GM06990 (cell line): ENCODE results near the gene MAP1B.

Experiments
- DNase-seq: peaks from one replicate; pipeline ENCODE4 v3.0.0-alpha.2; 2011; ENCODE audit not compliant: insufficient read length; ENCODE audit errors: extremely low read depth
- H3K27me3 ChIP-seq: replicated peaks from 2 replicates; pipeline ENCODE4 v1.6.0; 2011; ENCODE audit warnings: low read length; ENCODE audit not compliant: control insufficient read depth, insufficient read depth
- H3K36me3 ChIP-seq: 2 replicates; pipeline ENCODE4 v1.5.1; 2011; ENCODE audit warnings: low read length; ENCODE audit not compliant: control insufficient read depth, insufficient read depth
- H3K4me3 ChIP-seq: replicated peaks from 2 replicates; pipeline ENCODE4 v1.5.1; 2011; ENCODE audit warnings: low read depth, mild to moderate bottlenecking, control low read depth, low read length
- CTCF ChIP-seq: IDR thresholded peaks from 2 replicates; pipeline ENCODE4 v1.5.1; 2011; ENCODE audit warnings: low read length, control low read depth, mild to moderate bottlenecking, inconsistent platforms; ENCODE audit not compliant: insufficient read depth, poor library complexity, severe bottlenecking

Gene MAP1B

GRCh38 chr5:72134226-72134899 lies 27.1 kb downstream of the MAP1B start:
- DNase-seq, result no peak
- TF ChIP-seq CTCF, result no peak
- Histone ChIP-seq H3K27me3 (no peaks in the 10 kb centered on the region), H3K4me3 (no peak overlapping the region), H3K36me3 (no peaks in the 10 kb centered on the region)

GRCh38 chr5:72137826-72138409 lies 30.6 kb downstream of the MAP1B start:
- TF ChIP-seq CTCF, result peak; percentile 56
- H3K27me3 ChIP-seq, result no peaks in the 10 kb centered on the region
- no peak overlapping the region for H3K4me3 ChIP-seq
- H3K36me3 ChIP-seq, result no peaks in the 10 kb centered on the region
- no peak for DNase-seq

GRCh38 chr5:72138943-72139521 lies 31.8 kb downstream of the MAP1B start:
- TF ChIP-seq CTCF, result no peak
- Histone ChIP-seq H3K36me3 (no peaks in the 10 kb centered on the region), H3K27me3 (no peaks in the 10 kb centered on the region), H3K4me3 (no peak overlapping the region)
- DNase-seq, result peak; percentile 53

GRCh38 chr5:72140711-72141110 lies 33.4 kb downstream of the MAP1B start:
- Histone ChIP-seq H3K36me3 (no peaks in the 10 kb centered on the region), H3K4me3 (no peak overlapping the region), H3K27me3 (no peaks in the 10 kb centered on the region)
- TF ChIP-seq CTCF, result no peak
- no peak for DNase-seq

GRCh38 chr5:72141440-72142355 lies 34.4 kb downstream of the MAP1B start:
- no peak for TF ChIP-seq CTCF
- no peaks in the 10 kb centered on the region for H3K36me3 ChIP-seq
- no peak for DNase-seq
- H3K27me3 ChIP-seq, result no peaks in the 10 kb centered on the region
- H3K4me3 ChIP-seq, result no peak overlapping the region
